Nephron (organoid): ENCODE results near the gene SLC22A31.
A peak's percentile ranks its signal among the peaks of the same experiment; 100 is the strongest.

ENCODE experiments used
- H3K27ac Mint-ChIP-seq, 3 experiments: 2 replicates each; pipeline ENCODE4 v1.8.0; 2020; ENCODE audit warnings: mixed read lengths in 3 of 3, mild to moderate bottlenecking in 2 of 3, moderate library complexity in 1 of 3
- H3K27me3 Mint-ChIP-seq: 2 replicates; pipeline ENCODE4 v1.8.0; 2021; ENCODE audit warnings: low read depth, mild to moderate bottlenecking, moderate library complexity, mixed read lengths
- H3K36me3 Mint-ChIP-seq: 2 replicates; pipeline ENCODE4 v1.8.0; 2020; ENCODE audit warnings: low read depth, mixed read lengths
- H3K4me1 Mint-ChIP-seq: 2 replicates; pipeline ENCODE4 v1.8.0; 2020; ENCODE audit warnings: mixed read lengths
- H3K4me3 Mint-ChIP-seq, 3 experiments: 2 replicates each; pipeline ENCODE4 v1.8.0; 2020; ENCODE audit warnings: mild to moderate bottlenecking in 3 of 3, mixed read lengths in 3 of 3, moderate library complexity in 2 of 3
- H3K9me3 Mint-ChIP-seq: 2 replicates; pipeline ENCODE4 v1.8.0; 2020; ENCODE audit warnings: mixed read lengths
- CTCF ChIP-seq, 3 experiments: fragments of 200-600 bp; sonication (generic); IDR thresholded peaks; one replicate each; pipeline ENCODE4 v1.5.0; 2021; ENCODE audit warnings: antibody characterized with exemption in 3 of 3; ENCODE audit not compliant: unreplicated experiment in 3 of 3

The SLC22A31 gene

GRCh38 chr16:89150090-89150835 lies 50.1 kb downstream of the SLC22A31 start:
- H3K27me3 Mint-ChIP-seq, result no peaks in the 10 kb centered on the region
- peaks cover 6% of the 10 kb centered on the region for H3K9me3 Mint-ChIP-seq
- no peak overlapping the region for H3K4me3 Mint-ChIP-seq
- TF ChIP-seq CTCF (IDR thresholded peaks at IDR 0.05; ENCODE audit: unreplicated experiment in 3 of 3), result no peak
- H3K27ac Mint-ChIP-seq, result no peak overlapping the region
- peaks cover 2% of the 10 kb centered on the region for H3K4me1 Mint-ChIP-seq
- peaks cover 55% of the 10 kb centered on the region for H3K36me3 Mint-ChIP-seq

GRCh38 chr16:89149386-89149785 lies 51.0 kb downstream of the SLC22A31 start:
- H3K9me3 Mint-ChIP-seq, result peaks cover 6% of the 10 kb centered on the region
- no peak overlapping the region for H3K4me3 Mint-ChIP-seq
- no peak overlapping the region for H3K27ac Mint-ChIP-seq
- H3K27me3 Mint-ChIP-seq, result no peaks in the 10 kb centered on the region
- no peak for TF ChIP-seq CTCF (IDR thresholded peaks at IDR 0.05; ENCODE audit: unreplicated experiment in 3 of 3)
- no peaks in the 10 kb centered on the region for H3K4me1 Mint-ChIP-seq
- H3K36me3 Mint-ChIP-seq, result peaks cover 55% of the 10 kb centered on the region

- Mint-ChIP-seq H3K36me3 (peaks cover 51% of the 10 kb centered on the region), H3K27ac (peak overlapping the region in 1 of 3 experiments; percentile 51), H3K9me3 (peaks cover 6% of the 10 kb centered on the region), H3K27me3 (no peaks in the 10 kb centered on the region), H3K4me1 (no peaks in the 10 kb centered on the region), H3K4me3 (no peak overlapping the region)
- TF ChIP-seq CTCF (IDR thresholded peaks at IDR 0.05; ENCODE audit: unreplicated experiment in 3 of 3), result no peak
Observed at GRCh38 chr16:89147085-89147817, 53.1 kb downstream of the SLC22A31 start.

- H3K4me3 Mint-ChIP-seq, result no peak overlapping the region
- no peaks in the 10 kb centered on the region for H3K4me1 Mint-ChIP-seq
Observed at GRCh38 chr16:89146211-89147005, 53.9 kb downstream of the SLC22A31 start.

More at GRCh38 chr16:89146211-89147005, 53.9 kb downstream of the SLC22A31 start:
- no peak for TF ChIP-seq CTCF (IDR thresholded peaks at IDR 0.05; ENCODE audit: unreplicated experiment in 3 of 3)
- Mint-ChIP-seq H3K9me3 (peaks cover 6% of the 10 kb centered on the region), H3K27me3 (no peaks in the 10 kb centered on the region), H3K36me3 (peaks cover 47% of the 10 kb centered on the region), H3K27ac (no peak overlapping the region)
